Right renal cortex interstitium (tissue), 3 donors: ENCODE results near the gene IFNA6. TPM values are rescaled to one million over a fixed set of nuclear protein-coding genes. Genes with fewer than 3 reads are reported as not detected.

ENCODE experiments used
- DNase-seq, 3 donors: peaks; one replicate each; pipeline ENCODE4 v3.0.0-alpha.2; 2013; ENCODE audit warnings: low read depth in 3 of 3, low spot score in 2 of 3
- polyA plus RNA-seq, 3 donors: library from polyadenylated mRNA; unstranded; fragments of 120-200 nt; gene quantifications; one replicate each; pipeline ENCODE4 v1.2.1, GENCODE V29; 2013; ENCODE audit not compliant: insufficient read length in 3 of 3

The IFNA6 gene
- polyA plus RNA-seq, 3 donors: not detected

- DNase-seq: no peak
Measured at GRCh38 chr9:21331676-21332402, 18.8 kb downstream of the IFNA6 start.

GRCh38 chr9:21326526-21327139 is 24.1 kb downstream of the IFNA6 start:
- DNase-seq: no peak

GRCh38 chr9:21324047-21324446 is 26.6 kb downstream of the IFNA6 start:
- no peak for DNase-seq

- no peak for DNase-seq
Measured at GRCh38 chr9:21322911-21323461, 27.7 kb downstream of the IFNA6 start.

GRCh38 chr9:21320465-21320864 is 30.2 kb downstream of the IFNA6 start:
- DNase-seq: no peak

- DNase-seq: no peak
Measured at GRCh38 chr9:21317956-21318923, 32.4 kb downstream of the IFNA6 start.

- no peak for DNase-seq
Measured at GRCh38 chr9:21316860-21317259, 33.8 kb downstream of the IFNA6 start.

- no peak for DNase-seq
Measured at GRCh38 chr9:21316032-21316842, 34.5 kb downstream of the IFNA6 start.

- no peak for DNase-seq
Measured at GRCh38 chr9:21314152-21314551, 36.5 kb downstream of the IFNA6 start.

GRCh38 chr9:21311889-21312288 is 38.8 kb downstream of the IFNA6 start:
- DNase-seq: no peak

- no peak for DNase-seq
Measured at GRCh38 chr9:21305213-21305612, 45.5 kb downstream of the IFNA6 start, which contains the start of gene IFNA5. Gene IFNA5 (minus strand): TSS chr9:21305313. CDS start chr9:21305256, 57 bp downstream.

Other genes with a start within 250 kb of the IFNA6 start
- not detected for gene IFNW1, start 209.1 kb downstream of the IFNA6 start, polyA plus RNA-seq
- gene IFNA21, start 184.2 kb downstream of the IFNA6 start, polyA plus RNA-seq: not detected
- not detected for gene IFNA4, start 163.3 kb downstream of the IFNA6 start, polyA plus RNA-seq
- gene IFNA7, start 148.7 kb downstream of the IFNA6 start, polyA plus RNA-seq: not detected
- not detected for gene IFNA10, start 143.7 kb downstream of the IFNA6 start, polyA plus RNA-seq
- gene IFNA16, start 133.6 kb downstream of the IFNA6 start, polyA plus RNA-seq: not detected
- not detected for gene IFNA17, start 122.7 kb downstream of the IFNA6 start, polyA plus RNA-seq
- not detected for gene IFNA14, start 110.9 kb downstream of the IFNA6 start, polyA plus RNA-seq
- not detected for gene IFNA5, start 45.6 kb downstream of the IFNA6 start, polyA plus RNA-seq
- gene KLHL9, start 15.5 kb downstream of the IFNA6 start, polyA plus RNA-seq: 10 to 100 TPM; 54.4 to 58.0 (median 57.5) TPM
- gene IFNA13, start 17.2 kb upstream of the IFNA6 start, polyA plus RNA-seq: not detected
- not detected for gene IFNA2, start 34.5 kb upstream of the IFNA6 start, polyA plus RNA-seq
- not detected for gene IFNA8, start 58.2 kb upstream of the IFNA6 start, polyA plus RNA-seq
- gene IFNA1, start 89.6 kb upstream of the IFNA6 start, polyA plus RNA-seq: not detected
- gene IFNE, start 131.4 kb upstream of the IFNA6 start, polyA plus RNA-seq: under 1 TPM in 2 of 3 donors, not detected in 1; 0.08 TPM